Spleen (tissue), 7 donors: Measurements from ENCODE around the gene CAMKV.

ENCODE experiments used
- CTCF ChIP-seq, 11 experiments: fragments of 200-600 bp in 7 of 11; fragments of 450-650 bp in 4 of 11; sonication (generic) in 4 of 11; IDR thresholded peaks in 8 of 11; conservative IDR thresholded peaks in 3 of 11; 1 replicate in 7 of 11; 2 replicates in 4 of 11; pipeline versions ENCODE4 v1.4.0 to v1.8.0; 2016 to 2021; ENCODE audit warnings: antibody characterized with exemption in 11 of 11, inconsistent platforms in 4 of 11, mild to moderate bottlenecking in 1 of 11
- POLR2A ChIP-seq, 3 donors: fragments of 450-650 bp; IDR thresholded peaks; one replicate each; pipeline ENCODE4 v1.5.1; 2017; ENCODE audit warnings: antibody characterized with exemption in 3 of 3, mild to moderate bottlenecking in 1 of 3
- POLR2AphosphoS5 ChIP-seq, 3 donors: sonication (generic); formaldehyde crosslinking; IDR thresholded peaks; one replicate each; pipeline ENCODE4 v1.5.1; 2017; ENCODE audit warnings: antibody characterized with exemption in 3 of 3
- donor health status: DM: no; HTN: no; CAD: no; lungs with moderate emphysema.
- donor health status: DM: no; HTN: no; CAD: no.
- donor health status: DM: no; HTN: no; CAD: no.

GRCh38 chr3:49908373-49909199, 38.9 kb upstream of the CAMKV start:
- TF ChIP-seq CTCF (IDR thresholded peaks at IDR 0.05 in 8 of 11, conservative IDR thresholded peaks at IDR 0.05 in 3 of 11) (no peak), POLR2A (IDR thresholded peaks at IDR 0.05) (no peak), POLR2AphosphoS5 (IDR thresholded peaks at IDR 0.05) (no peak)
